Body of pancreas (tissue), 4 donors: ENCODE measurements around the gene RBSN.

Source experiments
- CTCF ChIP-seq, 7 experiments: fragments of 450-650 bp in 4 of 7; fragments of 200-600 bp in 3 of 7; sonication (generic) in 3 of 7; IDR thresholded peaks; one replicate each; pipeline ENCODE4 v1.5.1; 2016 to 2019; ENCODE audit warnings: antibody characterized with exemption in 7 of 7
- POLR2A ChIP-seq, 3 donors: fragments of 450-650 bp; IDR thresholded peaks; one replicate each; pipeline ENCODE4 v1.6.1; 2016; ENCODE audit warnings: antibody characterized with exemption in 3 of 3, mild to moderate bottlenecking in 2 of 3

GRCh38 chr3:15063238-15063637 lies 35.7 kb downstream of the RBSN start:
- TF ChIP-seq CTCF (IDR thresholded peaks at IDR 0.05) (no peak), POLR2A (IDR thresholded peaks at IDR 0.05) (no peak)
